Left lung (tissue), 10 donors: Measurements from ENCODE around the gene SCTR. TPM values are rescaled to one million over a fixed set of nuclear protein-coding genes. Genes with fewer than 3 reads are reported as not detected.

ENCODE experiments used
- ATAC-seq: fragments of 200-7000 bp; cut with Tn5 transposase; one replicate; pipeline ENCODE4 v1.9.1; 2020; ENCODE audit warnings: moderate library complexity
- DNase-seq, 4 donors: peaks; one replicate each; pipeline ENCODE4 v3.0.0-alpha.2; 2013 to 2020
- H3K27ac ChIP-seq, 2 donors: fragments of 200-600 bp; sonication (generic) in 1 of 2; one replicate each; pipeline versions ENCODE4 v1.5.0 to v1.8.0; 2020 to 2021
- H3K27me3 ChIP-seq, 2 donors: fragments of 200-600 bp; sonication (generic) in 1 of 2; one replicate each; pipeline versions ENCODE4 v1.5.0 to v1.8.0; 2020 to 2021
- H3K36me3 ChIP-seq, 2 donors: fragments of 200-600 bp; sonication (generic) in 1 of 2; one replicate each; pipeline versions ENCODE4 v1.5.0 to v1.8.0; 2020 to 2021
- H3K4me1 ChIP-seq, 2 donors: fragments of 200-600 bp; one replicate each; pipeline ENCODE4 v1.8.0; 2021
- H3K4me3 ChIP-seq, 2 donors: fragments of 200-600 bp; sonication (generic) in 1 of 2; one replicate each; pipeline versions ENCODE4 v1.5.0 to v1.8.0; 2020 to 2021; ENCODE audit warnings: mild to moderate bottlenecking in 1 of 2
- H3K9me3 ChIP-seq, 2 donors: fragments of 200-600 bp; sonication (generic) in 1 of 2; one replicate each; pipeline versions ENCODE4 v1.5.0 to v1.8.0; 2020 to 2021
- CTCF ChIP-seq, 2 donors: fragments of 200-600 bp; sonication (generic) in 1 of 2; IDR thresholded peaks; one replicate each; pipeline versions ENCODE4 v1.5.0 to v1.8.0; 2021; ENCODE audit warnings: antibody characterized with exemption in 2 of 2
- intact Hi-C, 2 donors: fragments of 100-400 bp; cut with DNase I; formaldehyde crosslinking; loops; one replicate each; pipeline versions ENCODE4 v1.11.2 to v1.14.2; 2022
- polyA plus RNA-seq, 6 donors: library from polyadenylated mRNA; unstranded; fragments of 120-200 nt; gene quantifications; one replicate each; pipeline ENCODE4 v1.2.1, GENCODE V29; 2013; ENCODE audit not compliant: insufficient read length in 6 of 6
- total RNA-seq, 2 donors: library from RNA; stranded (reverse); fragmentation: NEBNext Ultra II Directional; extraction: Animal tissue kit (Norgen Biotek cat#: 25700); gene quantifications; one replicate each; pipeline ENCODE4 v1.2.1, GENCODE V29; 2021
- donor health status: DM: no; HTN: yes; CAD: no.
- donor health status: DM: no; HTN: no; CAD: no.

Gene SCTR
- total and polyA plus RNA-seq, 8 donors, result 2.2 to 13.7 (median 8.0) TPM

DNA sequence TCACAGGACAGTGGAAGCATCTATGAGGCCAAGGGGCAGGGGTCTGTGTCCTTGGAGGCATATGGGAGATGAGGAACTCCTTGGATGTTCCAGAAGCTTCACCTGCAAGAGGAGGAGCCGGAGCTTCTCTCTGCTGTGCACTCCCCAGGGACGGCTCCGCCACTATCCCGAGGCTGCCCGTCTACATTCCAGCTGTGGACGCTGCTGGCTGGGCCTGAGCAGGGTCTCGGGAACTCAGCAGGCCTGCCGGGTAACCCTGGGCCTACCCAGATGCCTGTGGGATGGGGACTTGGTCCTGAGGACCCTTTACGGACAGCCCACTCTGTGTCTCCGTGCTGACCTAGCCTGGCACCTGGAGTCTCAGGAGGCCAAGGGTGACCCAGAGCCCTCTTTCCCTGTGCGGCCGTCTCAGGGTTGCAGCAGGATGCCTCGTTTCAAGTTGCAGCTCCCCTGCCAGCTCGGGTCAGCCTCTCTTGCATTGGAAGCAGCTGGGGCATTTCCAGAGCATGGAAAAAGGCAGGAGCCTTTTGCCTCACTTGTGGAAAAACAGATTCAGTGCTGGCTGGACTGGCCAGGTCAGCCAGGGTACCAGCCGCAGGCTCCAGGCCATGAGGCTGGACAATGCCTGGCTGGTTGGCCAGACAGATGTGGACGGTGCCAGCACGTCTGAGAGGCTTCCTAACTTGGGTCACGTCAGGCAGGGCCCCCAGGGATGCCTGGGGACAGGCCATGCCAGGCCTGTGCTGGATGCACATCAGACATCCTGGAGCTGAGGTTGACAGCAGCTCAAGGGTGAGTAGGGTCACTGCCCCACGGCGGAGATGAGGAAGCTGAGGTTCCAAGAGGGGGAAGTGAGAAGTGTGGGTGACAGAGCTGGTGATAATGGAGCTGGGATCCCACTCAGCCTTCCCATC is 41.5 kb downstream of the SCTR start:
- Histone ChIP-seq H3K4me1 (peaks cover 5 to 13% of the 10 kb centered on the region in 2 donors), H3K27ac (no peak overlapping the region), H3K9me3 (no peaks in the 10 kb centered on the region), H3K27me3 (no peaks in the 10 kb centered on the region), H3K36me3 (no peaks in the 10 kb centered on the region), H3K4me3 (no peak overlapping the region)
- intact Hi-C loops, result no loop called here
- no peak for TF ChIP-seq CTCF (IDR thresholded peaks at IDR 0.05)
- DNase-seq, result no peak
- ATAC-seq, result no peak

- H3K9me3 ChIP-seq, result no peaks in the 10 kb centered on the region
- ATAC-seq (peak; percentile 80), DNase-seq (no peak)
- H3K36me3 ChIP-seq, result no peaks in the 10 kb centered on the region
- intact Hi-C loops, result no loop called here
- H3K27me3 ChIP-seq, result no peaks in the 10 kb centered on the region
- no peak for TF ChIP-seq CTCF (IDR thresholded peaks at IDR 0.05)
- H3K4me1 ChIP-seq, result peaks cover 5 to 7% of the 10 kb centered on the region in 2 donors
- no peak overlapping the region for H3K27ac ChIP-seq
- H3K4me3 ChIP-seq, result no peak overlapping the region
Observed at GRCh38 chr2:119481501-119482455, 42.5 kb downstream of the SCTR start.

DNA sequence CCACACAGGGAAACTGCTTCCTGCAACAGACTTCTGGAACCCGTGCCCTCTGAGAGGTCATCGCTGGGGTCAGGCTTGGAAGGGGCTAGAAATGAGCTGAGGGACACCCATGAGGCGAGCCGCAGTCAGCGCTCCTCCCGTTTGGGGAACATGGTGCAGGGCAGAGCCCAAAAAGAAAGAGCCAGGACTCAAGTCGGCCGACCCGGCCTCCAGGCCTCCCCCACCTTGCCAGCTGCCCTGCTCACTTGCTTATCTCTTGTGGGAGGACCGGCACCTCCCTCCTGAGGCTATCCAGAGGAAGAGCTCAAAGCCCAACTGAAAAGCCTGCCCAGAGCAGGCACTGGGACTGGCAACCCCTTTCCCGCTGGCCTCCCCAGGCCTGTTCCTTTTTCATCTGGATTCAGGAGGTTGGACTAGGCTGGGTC is 43.6 kb downstream of the SCTR start:
- no peaks in the 10 kb centered on the region for H3K9me3 ChIP-seq
- no peaks in the 10 kb centered on the region for H3K36me3 ChIP-seq
- H3K4me3 ChIP-seq, result no peak overlapping the region
- H3K27ac ChIP-seq, result no peak overlapping the region
- DNase-seq (peak in 1 of 4 donors; percentile 67), ATAC-seq (no peak)
- TF ChIP-seq CTCF (IDR thresholded peaks at IDR 0.05), result no peak
- intact Hi-C loops, result no loop called here
- H3K27me3 ChIP-seq, result no peaks in the 10 kb centered on the region
- peaks cover 5 to 7% of the 10 kb centered on the region in 2 donors for H3K4me1 ChIP-seq

DNA sequence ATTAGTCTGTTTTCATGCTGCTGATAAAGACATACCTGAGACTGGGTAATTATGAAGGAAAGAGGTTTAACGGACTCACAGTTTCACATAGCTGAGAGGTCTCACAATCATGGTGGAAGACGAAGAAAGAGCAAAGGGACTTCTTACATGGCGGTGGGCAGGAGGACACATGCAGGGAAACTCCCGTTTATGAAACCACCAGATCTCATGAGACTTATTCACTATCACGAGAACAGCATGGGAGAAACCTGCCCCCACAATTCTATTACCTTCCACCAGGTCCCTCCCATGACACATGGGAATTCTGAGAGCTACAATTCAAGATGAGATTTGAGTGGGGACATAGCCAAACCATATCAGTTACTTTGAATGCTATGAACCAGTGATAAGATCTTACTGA is 44.1 kb downstream of the SCTR start:
- intact Hi-C loops, result no loop called here
- H3K27me3 ChIP-seq, result no peaks in the 10 kb centered on the region
- ATAC-seq (no peak), DNase-seq (no peak)
- no peaks in the 10 kb centered on the region for H3K9me3 ChIP-seq
- H3K4me1 ChIP-seq, result peaks cover 2 to 7% of the 10 kb centered on the region in 2 donors
- no peaks in the 10 kb centered on the region for H3K36me3 ChIP-seq
- no peak overlapping the region for H3K27ac ChIP-seq
- H3K4me3 ChIP-seq, result no peak overlapping the region
- no peak for TF ChIP-seq CTCF (IDR thresholded peaks at IDR 0.05)

DNA sequence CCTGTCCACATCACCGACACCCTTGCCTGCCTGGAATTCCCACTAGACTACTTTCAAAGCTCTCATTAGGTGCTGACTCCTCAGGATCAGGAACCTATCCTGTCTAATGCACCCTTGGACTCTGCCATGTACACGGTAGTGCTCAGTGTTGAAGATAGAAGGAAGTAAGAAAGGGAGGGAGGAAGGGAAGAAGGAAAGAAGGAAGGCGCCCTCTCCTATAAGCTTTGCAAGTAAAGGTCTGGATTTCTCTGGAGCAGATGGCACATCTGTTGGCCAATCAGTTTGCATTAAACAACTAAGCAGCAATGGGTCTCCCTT is 45.3 kb downstream of the SCTR start:
- H3K4me1 ChIP-seq, result peaks cover 0 to 7% of the 10 kb centered on the region in 2 donors
- DNase-seq (no peak), ATAC-seq (no peak)
- H3K27me3 ChIP-seq, result no peaks in the 10 kb centered on the region
- no peaks in the 10 kb centered on the region for H3K36me3 ChIP-seq
- intact Hi-C loops, result loop anchor here in 1 of 2 donors (10.0 kb wide), 1 partner anchor 74 kb away; no protein-coding TSS in a partner anchor
- no peaks in the 10 kb centered on the region for H3K9me3 ChIP-seq
- no peak overlapping the region for H3K4me3 ChIP-seq
- no peak overlapping the region for H3K27ac ChIP-seq
- no peak for TF ChIP-seq CTCF (IDR thresholded peaks at IDR 0.05)
